ENCODE results near the gene KEAP1. TPM values are rescaled to one million over a fixed set of nuclear protein-coding genes. Genes with fewer than 3 reads are reported as not detected.

KEAP1 gene
- total RNA-seq, 4 donors from 2014 or later = 36.2 to 55.9 (median 48.0) TPM

- TF ChIP-seq CTCF (IDR thresholded peaks at IDR 0.05; ENCODE audit: low read depth) = no peak
These were observed 41.9 kb downstream of the KEAP1 start for GRCh38 chr19:10461047-10461949.

- no peak for TF ChIP-seq CTCF (IDR thresholded peaks at IDR 0.05; ENCODE audit: low read depth)
These were observed 42.5 kb downstream of the KEAP1 start for GRCh38 chr19:10460714-10461046.

GRCh38 chr19:10454267-10454666 is 48.9 kb downstream of the KEAP1 start:
- no peak for TF ChIP-seq CTCF (IDR thresholded peaks at IDR 0.05; ENCODE audit: low read depth)

- no peak for TF ChIP-seq CTCF (IDR thresholded peaks at IDR 0.05; ENCODE audit: low read depth)
These were observed 49.3 kb downstream of the KEAP1 start for GRCh38 chr19:10453852-10454251.

GRCh38 chr19:10452726-10453618 is 50.2 kb downstream of the KEAP1 start:
- no peak for TF ChIP-seq CTCF (IDR thresholded peaks at IDR 0.05; ENCODE audit: low read depth)

GRCh38 chr19:10450853-10451609 is 52.1 kb downstream of the KEAP1 start:
- TF ChIP-seq CTCF (IDR thresholded peaks at IDR 0.05; ENCODE audit: low read depth) = no peak
